HCT116 (cell line): Measurements from ENCODE around the gene PRSS2. TPM values are rescaled to one million over a fixed set of nuclear protein-coding genes. Genes with fewer than 3 reads are reported as not detected.

ENCODE experiments used
- ATAC-seq: fragments of 200-7000 bp; cut with Tn5 transposase; 2 replicates; pipeline ENCODE4 v1.9.1; 2020; ENCODE audit warnings: mild to moderate bottlenecking, moderate library complexity
- BruUV-seq: library from RNA; stranded (reverse); fragments of 400-500 nt; replicated peaks from 2 replicates; lab custom pipeline; 2021; lab: Mats Ljungman, UMichigan
- CTCF ChIA-PET: fragments of 300-600 bp; sonication (Branson Sonifier 250); formaldehyde crosslinking; loops from one replicate; lab custom pipeline; 2021; ENCODE audit warnings: antibody characterized with exemption; lab: Charles Lee
- POLR2A ChIA-PET: fragments of 300-600, 350-600 bp; sonication (Branson Sonifier 250); formaldehyde crosslinking; loops from one replicate; lab custom pipeline; 2021; ENCODE audit warnings: antibody characterized with exemption; lab: Charles Lee
- RAD21 ChIA-PET, 2 experiments: fragments of 300-600 bp; sonication (Branson Sonifier 250); formaldehyde crosslinking; loops; one replicate each; lab custom pipeline; 2023; ENCODE audit warnings: low total read pairs in 2 of 2; ENCODE audit not compliant: uncharacterized antibody in 2 of 2, unreplicated experiment in 2 of 2, low non-redundant PET in 1 of 2; lab: Charles Lee
- DNase-seq: peaks from one replicate; pipeline ENCODE4 v3.0.0-alpha.2; 2010; ENCODE audit warnings: low read depth, low spot score
- H2AFZ ChIP-seq: fragments of 200-600 bp; shearing (Covaris generic), sonication (generic); 2 replicates; pipeline ENCODE4 v1.6.1; 2017; ENCODE audit warnings: low read depth, mixed run types, mixed read lengths, antibody characterized with exemption, low read length; ENCODE audit not compliant: poor library complexity, severe bottlenecking
- H3K27ac ChIP-seq: 2 replicates; pipeline ENCODE4 v1.5.1; 2012; ENCODE audit warnings: low read depth, low read length
- H3K27me3 ChIP-seq: fragments of 200-600 bp; sonication (generic); 2 replicates; pipeline ENCODE4 v1.6.1; 2016; ENCODE audit warnings: mixed run types, low read length, mixed read lengths; ENCODE audit not compliant: insufficient read depth
- H3K36me3 ChIP-seq, 2 experiments: fragments of 200-500 bp in 1 of 2; fragments of 200-600 bp in 1 of 2; sonication (Bioruptor generic) in 1 of 2; sonication (generic) in 1 of 2; 2 replicates each; pipeline versions ENCODE4 v1.5.1 to v1.6.1; 2014 to 2016; ENCODE audit warnings: low read length in 2 of 2, inconsistent platforms in 1 of 2, mixed read lengths in 1 of 2, mixed run types in 1 of 2; ENCODE audit not compliant: insufficient read depth in 2 of 2, control insufficient read depth in 1 of 2
- H3K4me1 ChIP-seq, 2 experiments: fragments of 200-600 bp in 1 of 2; sonication (generic) in 1 of 2; 2 replicates each; pipeline versions ENCODE4 v1.5.1 to v1.6.1; 2012 to 2017; ENCODE audit warnings: low read length in 2 of 2, inconsistent platforms in 1 of 2, mild to moderate bottlenecking in 1 of 2, mixed read lengths in 1 of 2, mixed run types in 1 of 2, moderate library complexity in 1 of 2; ENCODE audit not compliant: insufficient read depth in 2 of 2, control insufficient read depth in 1 of 2
- H3K4me2 ChIP-seq: fragments of 200-600 bp; sonication (generic); 2 replicates; pipeline ENCODE4 v1.6.1; 2017; ENCODE audit warnings: mixed run types, low read length, mixed read lengths
- H3K4me3 ChIP-seq, 2 experiments: fragments of 200-600 bp in 1 of 2; sonication (generic) in 1 of 2; replicated peaks in 1 of 2; 2 replicates each; pipeline ENCODE4 v1.5.1; 2011 to 2016; ENCODE audit warnings: low read length in 2 of 2, control low read depth in 1 of 2, low read depth in 1 of 2, mild to moderate bottlenecking in 1 of 2, mixed read lengths in 1 of 2, mixed run types in 1 of 2
- H3K79me2 ChIP-seq: fragments of 200-600 bp; sonication (generic); 2 replicates; pipeline ENCODE4 v1.6.1; 2017; ENCODE audit warnings: mild to moderate bottlenecking, mixed run types, low read length, moderate library complexity, mixed read lengths; ENCODE audit not compliant: insufficient read depth
- H3K9ac ChIP-seq: fragments of 200-600 bp; sonication (generic); 2 replicates; pipeline ENCODE4 v1.6.1; 2016; ENCODE audit warnings: low read length, mixed read lengths
- H3K9me2 ChIP-seq: fragments of 200-600 bp; sonication (generic), shearing (Covaris generic); 2 replicates; pipeline ENCODE4 v1.6.1; 2017; ENCODE audit warnings: mixed run types, mild to moderate bottlenecking, moderate library complexity; ENCODE audit not compliant: insufficient read depth
- H3K9me3 ChIP-seq, 2 experiments: fragments of 200-500 bp in 1 of 2; fragments of 200-600 bp in 1 of 2; sonication (Bioruptor generic) in 1 of 2; sonication (generic) in 1 of 2; 2 replicates each; pipeline ENCODE4 v1.6.1; 2014 to 2017; ENCODE audit warnings: low read length in 2 of 2, mixed read lengths in 2 of 2, inconsistent platforms in 1 of 2, low read depth in 1 of 2, mild to moderate bottlenecking in 1 of 2, mixed run types in 1 of 2, moderate library complexity in 1 of 2; ENCODE audit not compliant: control insufficient read depth in 1 of 2, insufficient read depth in 1 of 2
- H4K20me1 ChIP-seq: fragments of 200-600 bp; sonication (generic), shearing (Covaris generic); 2 replicates; pipeline ENCODE4 v1.6.1; 2017; ENCODE audit warnings: mixed run types, mild to moderate bottlenecking, moderate library complexity; ENCODE audit not compliant: insufficient read depth
- CEBPB ChIP-seq: IDR thresholded peaks from 2 replicates; pipeline ENCODE4 v1.6.1; 2012; ENCODE audit warnings: low read depth
- CTCF ChIP-seq, 3 experiments: fragments of 200-600 bp in 1 of 3; sonication (generic) in 1 of 3; IDR thresholded peaks in 2 of 3; conservative IDR thresholded peaks in 1 of 3; 2 replicates each; pipeline ENCODE4 v1.5.1; 2012 to 2017; ENCODE audit warnings: low read depth in 2 of 3, low read length in 2 of 3, antibody characterized with exemption in 1 of 3, borderline replicate concordance in 1 of 3, control low read depth in 1 of 3, mild to moderate bottlenecking in 1 of 3, mixed read lengths in 1 of 3, mixed run types in 1 of 3, moderate library complexity in 1 of 3; ENCODE audit not compliant: insufficient read depth in 1 of 3
- ELF1 ChIP-seq: IDR thresholded peaks from 2 replicates; pipeline ENCODE4 v1.6.1; 2012; ENCODE audit warnings: low read depth, borderline replicate concordance
- POLR2AphosphoS5 ChIP-seq: IDR thresholded peaks from 2 replicates; pipeline ENCODE4 v1.6.1; 2011; ENCODE audit warnings: mild to moderate bottlenecking, low read depth, low read length, moderate library complexity
- SP1 ChIP-seq: IDR thresholded peaks from 2 replicates; pipeline ENCODE4 v1.6.1; 2012; ENCODE audit warnings: low read depth
- SRF ChIP-seq: IDR thresholded peaks from 2 replicates; pipeline ENCODE4 v1.6.1; 2012; ENCODE audit warnings: low read depth
- TCF7L2 ChIP-seq: IDR thresholded peaks from 2 replicates; pipeline ENCODE4 v1.7.0; 2011; ENCODE audit warnings: borderline replicate concordance, inconsistent platforms; ENCODE audit not compliant: insufficient read depth, insufficient read length; ENCODE audit errors: extremely low read depth
- intact Hi-C: fragments of 100-400 bp; cut with micrococcal nuclease; formaldehyde crosslinking; loops from 2 replicates; pipeline ENCODE4 v1.10.0; 2022
- total RNA-seq: library from RNA; stranded (reverse); gene quantifications from one replicate; pipeline ENCODE4 v1.2.1, GENCODE V29; 2021; ENCODE audit not compliant: unreplicated experiment
- TF ChIP-seq, protein P1 (sequence below): IDR thresholded peaks from 2 replicates; pipeline ENCODE4 v1.6.1; 2011; ENCODE audit warnings: mild to moderate bottlenecking, low read length, moderate library complexity; ENCODE audit not compliant: insufficient replicate concordance; ENCODE audit errors: extremely low read depth

The PRSS2 gene
- total RNA-seq, 1 experiment from 2014 or later = 36.8 TPM

DNA sequence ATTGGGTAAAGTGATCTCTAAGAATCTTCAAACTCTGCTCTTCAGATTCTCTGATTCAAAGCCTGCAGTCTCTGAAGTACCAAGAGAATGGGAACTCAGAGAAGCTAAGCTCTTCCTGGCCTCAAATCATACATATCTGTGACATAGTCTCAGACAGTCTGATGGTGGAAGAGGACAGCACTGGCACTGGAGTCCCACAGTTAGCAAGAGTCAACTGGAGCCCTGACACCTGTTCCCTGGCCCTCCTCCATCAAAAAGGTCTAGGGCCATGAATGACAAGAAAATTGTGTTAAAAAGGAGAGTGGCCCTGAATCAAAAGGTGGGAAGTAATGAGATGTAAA, 37.7 kb downstream of the PRSS2 start:
- intact Hi-C loops = no loop called here
- no peaks in the 10 kb centered on the region for H3K9me2 ChIP-seq
- no peak overlapping the region for H3K9ac ChIP-seq
- H3K36me3 ChIP-seq = no peaks in the 10 kb centered on the region
- H3K4me3 ChIP-seq = no peak overlapping the region
- RAD21 ChIA-PET = no interaction called here
- no peak overlapping the region for H3K27ac ChIP-seq
- peaks cover 0 to 20% of the 10 kb centered on the region in 2 experiments; a peak in 3 of 4 replicates for H3K4me1 ChIP-seq
- H2AFZ ChIP-seq = no peak overlapping the region
- no peak for ATAC-seq
- no peak for TF ChIP-seq CEBPB
- TF ChIP-seq POLR2AphosphoS5 = no peak
- TF ChIP-seq CTCF (IDR thresholded peaks at IDR 0.05 in 2 of 3, conservative IDR thresholded peaks at IDR 0.05 in 1 of 3; ENCODE audit: borderline replicate concordance in 1 of 3, insufficient read depth in 1 of 3, low read depth in 2 of 3, low read length in 2 of 3) = no peak
- TF ChIP-seq SRF = no peak
- TF ChIP-seq SP1 = no peak
- no peak for TF ChIP-seq ELF1
- TF ChIP-seq, protein P1, sequence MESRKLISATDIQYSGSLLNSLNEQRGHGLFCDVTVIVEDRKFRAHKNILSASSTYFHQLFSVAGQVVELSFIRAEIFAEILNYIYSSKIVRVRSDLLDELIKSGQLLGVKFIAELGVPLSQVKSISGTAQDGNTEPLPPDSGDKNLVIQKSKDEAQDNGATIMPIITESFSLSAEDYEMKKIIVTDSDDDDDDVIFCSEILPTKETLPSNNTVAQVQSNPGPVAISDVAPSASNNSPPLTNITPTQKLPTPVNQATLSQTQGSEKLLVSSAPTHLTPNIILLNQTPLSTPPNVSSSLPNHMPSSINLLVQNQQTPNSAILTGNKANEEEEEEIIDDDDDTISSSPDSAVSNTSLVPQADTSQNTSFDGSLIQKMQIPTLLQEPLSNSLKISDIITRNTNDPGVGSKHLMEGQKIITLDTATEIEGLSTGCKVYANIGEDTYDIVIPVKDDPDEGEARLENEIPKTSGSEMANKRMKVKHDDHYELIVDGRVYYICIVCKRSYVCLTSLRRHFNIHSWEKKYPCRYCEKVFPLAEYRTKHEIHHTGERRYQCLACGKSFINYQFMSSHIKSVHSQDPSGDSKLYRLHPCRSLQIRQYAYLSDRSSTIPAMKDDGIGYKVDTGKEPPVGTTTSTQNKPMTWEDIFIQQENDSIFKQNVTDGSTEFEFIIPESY = no peak
- TF ChIP-seq TCF7L2 = no peak
- no peak overlapping the region for H3K4me2 ChIP-seq
- CTCF ChIA-PET = interaction anchor here (1.2 to 4.2 kb wide), 3 partner anchors 9 to 176 kb away, joined by 4 to 27 read pairs (median 6); no protein-coding TSS in a partner anchor
- H3K9me3 ChIP-seq = no peaks in the 10 kb centered on the region
- POLR2A ChIA-PET = no interaction called here
- peaks cover 23% of the 10 kb centered on the region; the same call in 1 of the 2 replicates for H3K27me3 ChIP-seq
- no peaks in the 10 kb centered on the region for H3K79me2 ChIP-seq
- H4K20me1 ChIP-seq = no peaks in the 10 kb centered on the region
- BruUV-seq = no TSS peak
- no peak for DNase-seq
